Activated T-helper 9 cell treated with anti-CD3 and anti-CD28 coated beads, Interleukin-2, amount 50 U/mL, for 16 hours (primary cell): ENCODE results near the gene HDAC1.
A peak's percentile ranks its signal among the peaks of the same experiment; 100 is the strongest.

Experiments used
- DNase-seq: peaks from one replicate; pipeline ENCODE4 v3.0.0-alpha.2; 2020; ENCODE audit warnings: low read depth

The HDAC1 gene

DNA sequence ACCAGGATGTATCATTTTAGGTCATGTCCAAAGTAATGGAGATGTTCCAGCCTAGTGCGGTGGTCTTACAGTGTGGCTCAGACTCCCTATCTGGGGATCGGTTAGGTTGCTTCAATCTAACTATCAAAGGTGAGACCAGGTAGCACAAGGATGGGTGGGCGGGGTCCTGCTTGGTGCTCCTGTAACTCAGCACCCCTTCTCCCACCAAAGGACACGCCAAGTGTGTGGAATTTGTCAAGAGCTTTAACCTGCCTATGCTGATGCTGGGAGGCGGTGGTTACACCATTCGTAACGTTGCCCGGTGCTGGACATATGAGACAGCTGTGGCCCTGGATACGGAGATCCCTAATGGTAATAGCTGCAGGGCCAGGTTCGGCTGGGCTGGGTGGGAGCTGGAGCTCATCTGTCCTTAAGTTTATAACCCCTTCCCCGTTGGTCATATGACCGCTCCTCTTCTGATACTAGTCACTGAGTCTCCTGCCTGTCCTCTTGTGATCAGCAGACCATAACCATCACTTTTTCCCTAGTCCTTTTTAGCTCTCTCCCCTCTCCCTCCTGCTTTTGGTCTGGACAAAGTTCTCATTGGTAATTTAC, 38.8 kb downstream of the HDAC1 start:
- no peak for DNase-seq

DNA sequence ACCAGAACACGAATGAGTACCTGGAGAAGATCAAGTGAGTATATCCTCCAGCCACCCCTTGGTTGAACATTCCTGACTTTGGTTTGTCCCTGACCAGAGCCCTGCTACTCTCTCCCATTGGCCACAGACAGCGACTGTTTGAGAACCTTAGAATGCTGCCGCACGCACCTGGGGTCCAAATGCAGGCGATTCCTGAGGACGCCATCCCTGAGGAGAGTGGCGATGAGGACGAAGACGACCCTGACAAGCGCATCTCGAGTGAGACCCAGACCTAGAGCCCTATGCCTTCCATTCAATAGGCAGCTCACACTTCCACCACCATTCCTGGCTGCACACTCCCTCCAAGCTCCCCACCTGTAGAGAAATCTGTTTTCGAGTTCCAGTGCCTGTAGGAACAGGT, 39.7 kb downstream of the HDAC1 start:
- no peak for DNase-seq

DNA sequence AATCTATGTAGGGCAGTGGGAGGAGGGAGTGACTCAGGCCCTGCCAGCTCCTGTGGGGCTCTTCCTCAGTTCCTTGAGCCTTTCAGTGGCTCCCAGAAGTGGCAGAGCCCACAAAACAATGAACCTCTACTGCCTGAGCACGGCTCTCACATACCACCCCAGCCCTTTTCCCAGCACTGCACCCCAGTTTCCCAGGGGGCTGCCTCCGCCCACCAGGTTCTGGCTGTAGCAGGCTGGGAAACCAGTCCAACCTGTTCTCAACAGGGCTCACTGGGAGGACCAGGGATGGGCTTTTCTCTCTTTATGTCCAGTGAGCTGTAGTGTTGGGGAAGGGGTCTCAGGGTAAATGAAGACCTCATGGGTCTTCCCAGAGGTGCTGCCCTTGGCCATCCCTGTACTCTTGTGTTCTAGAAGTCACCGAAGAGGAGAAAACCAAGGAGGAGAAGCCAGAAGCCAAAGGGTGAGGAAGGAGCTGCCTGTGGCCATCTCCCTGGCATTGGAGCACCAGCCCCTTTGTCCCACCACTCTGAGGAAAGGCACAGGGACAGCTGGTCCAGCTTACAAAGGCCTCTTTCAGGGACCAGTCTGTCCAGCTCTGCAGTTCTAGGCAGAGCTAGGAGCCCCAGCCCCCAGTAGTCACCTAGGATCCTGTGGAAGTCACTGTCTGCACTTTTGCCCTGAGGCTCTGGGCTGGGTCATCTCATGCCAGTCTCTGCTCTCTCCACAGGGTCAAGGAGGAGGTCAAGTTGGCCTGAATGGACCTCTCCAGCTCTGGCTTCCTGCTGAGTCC, 40.6 kb downstream of the HDAC1 start:
- no peak for DNase-seq

DNA sequence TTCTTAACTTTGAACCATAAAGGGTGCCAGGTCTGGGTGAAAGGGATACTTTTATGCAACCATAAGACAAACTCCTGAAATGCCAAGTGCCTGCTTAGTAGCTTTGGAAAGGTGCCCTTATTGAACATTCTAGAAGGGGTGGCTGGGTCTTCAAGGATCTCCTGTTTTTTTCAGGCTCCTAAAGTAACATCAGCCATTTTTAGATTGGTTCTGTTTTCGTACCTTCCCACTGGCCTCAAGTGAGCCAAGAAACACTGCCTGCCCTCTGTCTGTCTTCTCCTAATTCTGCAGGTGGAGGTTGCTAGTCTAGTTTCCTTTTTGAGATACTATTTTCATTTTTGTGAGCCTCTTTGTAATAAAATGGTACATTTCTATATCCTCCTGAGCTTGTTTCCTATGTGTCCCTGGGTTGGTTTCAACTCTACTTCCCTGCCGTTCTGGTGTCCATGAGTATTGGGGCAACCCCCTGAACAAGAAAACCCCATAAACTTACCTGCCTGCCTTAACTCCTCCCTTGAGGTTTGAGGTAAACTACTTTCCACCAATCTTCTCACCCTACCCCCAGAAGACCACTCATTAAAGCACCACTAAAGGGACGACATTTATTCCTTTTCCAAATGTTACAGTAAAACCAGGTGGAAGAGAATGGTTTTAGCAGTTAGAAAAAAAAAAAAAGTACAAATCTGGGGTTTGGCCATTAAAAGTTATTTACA, 41.5 kb downstream of the HDAC1 start:
- DNase-seq: no peak

DNA sequence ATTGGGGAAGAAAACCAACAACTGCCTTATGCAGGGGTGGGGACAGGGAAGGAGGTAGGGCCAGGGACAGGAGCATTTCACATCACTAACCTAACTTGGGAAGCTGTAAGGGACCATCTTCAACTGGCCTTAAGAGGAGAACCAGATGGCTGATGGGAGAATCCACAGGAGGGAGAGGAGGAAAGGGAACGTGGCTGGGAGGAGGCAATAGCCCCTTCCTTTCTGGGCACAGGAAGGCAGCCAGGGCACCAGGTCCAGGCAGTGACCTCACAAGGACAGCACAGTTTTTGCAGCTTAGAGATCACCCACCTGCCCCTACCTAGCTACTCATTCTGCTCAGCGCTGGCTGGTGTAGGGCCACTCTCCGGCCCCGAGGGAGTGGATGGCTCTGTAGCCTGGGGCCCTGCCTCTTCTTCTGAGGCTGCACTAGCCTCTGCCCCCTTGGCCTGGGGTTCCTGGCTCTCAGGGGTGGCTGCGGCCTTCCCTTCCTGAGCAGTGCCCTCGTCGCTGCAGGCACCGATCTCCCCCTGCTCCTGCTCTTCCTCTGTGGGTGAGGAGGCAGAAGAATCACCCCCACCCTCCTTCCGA, 42.5 kb downstream of the HDAC1 start:
- DNase-seq: no peak

DNA sequence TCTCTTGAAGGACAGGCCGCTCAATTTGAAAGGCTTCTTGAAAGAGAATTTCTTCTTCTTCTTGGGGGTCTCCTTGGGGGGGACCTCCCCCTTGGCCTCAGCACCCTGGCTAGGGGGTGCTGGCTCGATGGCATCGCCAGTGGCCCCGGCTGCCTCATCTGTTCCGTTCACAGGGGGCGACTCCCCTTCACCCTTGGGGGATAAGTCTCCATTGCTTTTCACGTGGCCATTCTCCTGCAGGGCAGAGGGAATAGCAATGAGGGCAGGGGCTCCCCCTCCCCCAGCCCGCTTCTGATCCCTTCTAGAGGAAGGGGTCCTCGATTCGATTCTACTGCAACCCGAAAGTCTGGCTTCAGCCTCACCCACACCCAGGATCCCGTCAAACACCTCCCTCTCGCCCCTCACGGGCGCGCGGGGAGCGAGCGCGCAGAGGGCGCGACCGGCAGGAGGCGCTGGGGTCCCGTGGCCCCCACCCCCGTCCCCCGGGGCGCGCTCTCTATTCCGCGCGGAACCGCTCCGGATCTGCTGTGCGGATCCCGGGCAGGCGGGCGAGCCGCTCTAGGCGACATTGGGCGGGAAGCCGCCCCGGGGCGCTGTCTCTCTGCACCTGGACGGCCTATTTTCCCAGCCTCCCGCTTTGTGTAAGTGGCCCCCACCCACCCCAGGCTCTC, 43.1 kb downstream of the HDAC1 start:
- DNase-seq: peak; percentile 58

DNA sequence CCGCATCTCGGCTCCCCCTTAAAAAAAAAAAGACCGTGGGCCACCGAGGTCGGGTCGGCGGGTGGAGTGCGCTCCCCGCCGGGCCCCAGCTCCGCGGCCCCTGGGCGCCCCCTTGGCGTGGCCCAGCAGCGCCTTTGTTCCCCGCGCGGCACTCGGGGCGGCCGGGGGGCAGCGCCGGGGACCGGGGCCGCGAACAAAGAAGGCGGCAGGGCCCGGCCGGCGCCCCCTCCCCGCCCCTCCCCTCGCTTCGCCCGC, 43.6 kb downstream of the HDAC1 start:
- DNase-seq: no peak

GRCh38 chr1:32335790-32336590, 44.1 kb downstream of the HDAC1 start, which contains the start of gene MARCKSL1:
MARCKSL1 (minus strand) TSS chr1:32336233; CDS start chr1:32336033, 200 bp downstream.
- DNase-seq: peak; percentile 79

- DNase-seq: no peak
Observed at GRCh38 chr1:32336591-32336932, 44.7 kb downstream of the HDAC1 start.

DNA sequence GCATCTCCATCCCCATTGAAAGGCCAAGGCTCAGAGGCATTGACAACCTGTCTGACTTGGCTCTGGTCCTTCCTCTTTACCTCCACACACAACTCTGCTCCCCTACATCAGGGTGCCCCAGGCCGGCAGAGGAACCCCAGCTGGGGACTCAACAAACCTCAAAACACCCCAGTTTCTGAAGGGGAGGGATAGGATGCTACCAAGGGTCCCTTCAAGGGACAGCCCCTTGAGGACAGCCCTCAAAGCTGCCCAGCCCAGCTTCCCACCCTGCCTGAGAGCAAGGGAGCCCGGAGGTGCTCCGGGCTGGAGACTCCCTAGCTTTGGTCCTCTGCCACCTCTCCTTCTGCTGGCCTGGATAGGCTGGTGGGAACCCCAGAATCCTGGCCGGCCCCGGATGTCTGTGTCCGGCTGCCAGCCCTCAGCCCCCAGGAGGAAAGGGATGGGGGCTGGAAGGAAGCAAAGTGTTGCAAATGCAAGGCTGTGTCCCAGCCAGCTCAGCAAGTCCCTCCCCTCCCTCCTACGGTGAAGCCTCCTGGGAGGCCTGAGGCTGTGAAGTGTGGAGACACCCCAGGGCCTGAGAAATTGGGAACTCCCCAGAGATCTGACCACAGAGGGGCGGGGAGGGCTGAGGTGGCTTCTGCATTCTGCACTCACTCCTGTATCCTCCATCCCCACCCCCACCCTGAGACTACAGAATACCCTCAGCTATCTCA, 45.2 kb downstream of the HDAC1 start:
- DNase-seq: peak; percentile 53

GRCh38 chr1:32337855-32338636, 46.2 kb downstream of the HDAC1 start:
- DNase-seq: no peak

- no peak for DNase-seq
Observed at GRCh38 chr1:32338637-32339145, 46.8 kb downstream of the HDAC1 start.

GRCh38 chr1:32339363-32339978, 47.6 kb downstream of the HDAC1 start:
- DNase-seq: no peak

- DNase-seq: no peak
Observed at GRCh38 chr1:32341186-32341757, 49.4 kb downstream of the HDAC1 start.

DNA sequence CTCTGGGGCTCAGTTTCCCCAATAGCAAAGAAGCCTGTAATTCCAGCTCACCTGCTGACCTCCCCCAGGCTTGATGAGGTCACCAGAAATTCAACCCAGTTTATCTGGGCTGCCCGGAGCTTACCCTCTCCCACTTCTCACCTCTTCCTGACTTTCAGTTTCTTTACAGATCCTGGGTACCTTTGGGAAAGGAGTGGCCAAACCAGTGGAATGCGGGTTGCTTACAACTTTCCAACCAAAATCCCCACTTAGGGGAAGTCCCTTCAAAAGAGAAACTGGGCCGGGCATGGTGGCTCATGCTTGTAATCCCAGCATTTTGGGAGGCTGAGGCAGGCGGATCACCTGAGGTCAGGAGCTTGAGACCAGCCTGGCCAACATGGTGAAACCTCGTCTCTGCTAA, 50.1 kb downstream of the HDAC1 start:
- DNase-seq: no peak

GRCh38 chr1:32342704-32343103, 50.8 kb downstream of the HDAC1 start:
- no peak for DNase-seq

DNA sequence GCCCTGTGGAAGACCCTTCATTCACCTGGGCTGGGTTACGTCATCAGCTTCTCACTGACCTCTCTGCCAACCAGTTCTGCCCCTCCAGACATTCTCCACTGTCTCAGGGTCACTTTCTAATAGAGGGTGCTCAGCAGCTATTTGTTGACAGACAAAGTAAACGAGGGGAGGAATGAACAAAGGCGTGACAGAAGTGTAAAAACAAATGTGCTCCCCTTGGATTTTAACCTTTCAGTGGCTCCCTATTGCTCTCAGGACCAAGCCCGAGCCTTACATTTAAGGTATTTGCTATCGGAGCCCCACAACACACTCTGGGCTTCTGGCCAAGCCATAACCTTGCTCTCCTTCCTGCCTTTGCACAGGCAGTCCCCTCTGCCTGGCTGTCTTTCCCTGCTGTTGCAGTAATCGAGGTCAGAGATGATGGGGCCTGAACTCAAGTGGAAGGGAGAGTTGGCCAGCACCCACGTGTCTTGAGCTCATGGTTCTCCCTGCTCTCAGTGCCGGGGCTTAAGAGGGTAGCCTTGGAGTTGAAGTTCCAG, 53.5 kb downstream of the HDAC1 start:
- no peak for DNase-seq

- DNase-seq: no peak
Observed at GRCh38 chr1:32346532-32347157, 54.8 kb downstream of the HDAC1 start.
